ENCODE measurements around the gene PTPRN2. TPM values are rescaled to one million over a fixed set of nuclear protein-coding genes. Genes with fewer than 3 reads are reported as not detected.

The PTPRN2 gene
- total RNA-seq, 1 experiment from 2014 or later: 3.8 TPM

DNA sequence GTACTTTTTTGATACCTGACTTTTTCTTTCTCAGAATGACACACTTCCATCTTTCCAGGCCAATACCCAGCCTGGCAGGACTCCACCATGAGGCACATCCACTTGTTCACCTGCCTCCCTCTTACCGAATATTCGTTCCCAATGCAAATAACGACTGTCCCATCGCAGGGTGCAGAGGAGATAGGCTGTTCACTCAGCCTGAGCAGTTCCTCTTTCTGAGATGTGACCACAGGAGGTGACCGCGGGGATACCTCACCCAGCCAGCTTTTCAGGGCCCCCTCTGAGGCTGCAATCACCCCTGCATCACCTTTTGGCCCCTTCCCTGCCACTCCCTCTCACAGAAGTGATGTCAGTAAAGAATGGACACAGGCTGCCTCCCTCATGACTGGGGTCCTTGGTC lies 28.3 kb downstream of the PTPRN2 start:
- no peak for DNase-seq
- Histone ChIP-seq H3K27ac (no peak overlapping the region), H3K36me3 (no peaks in the 10 kb centered on the region), H3K4me1 (no peaks in the 10 kb centered on the region), H3K9me3 (replicated peaks) (no peaks in the 10 kb centered on the region), H3K27me3 (peaks cover 33% of the 10 kb centered on the region), H3K4me3 (no peak overlapping the region)

GRCh38 chr7:158558816-158559215 lies 28.8 kb downstream of the PTPRN2 start:
- Histone ChIP-seq H3K27me3 (peaks cover 31% of the 10 kb centered on the region), H3K27ac (no peak overlapping the region), H3K4me1 (no peaks in the 10 kb centered on the region), H3K4me3 (no peak overlapping the region), H3K36me3 (no peaks in the 10 kb centered on the region), H3K9me3 (replicated peaks) (no peaks in the 10 kb centered on the region)
- no peak for DNase-seq

DNA sequence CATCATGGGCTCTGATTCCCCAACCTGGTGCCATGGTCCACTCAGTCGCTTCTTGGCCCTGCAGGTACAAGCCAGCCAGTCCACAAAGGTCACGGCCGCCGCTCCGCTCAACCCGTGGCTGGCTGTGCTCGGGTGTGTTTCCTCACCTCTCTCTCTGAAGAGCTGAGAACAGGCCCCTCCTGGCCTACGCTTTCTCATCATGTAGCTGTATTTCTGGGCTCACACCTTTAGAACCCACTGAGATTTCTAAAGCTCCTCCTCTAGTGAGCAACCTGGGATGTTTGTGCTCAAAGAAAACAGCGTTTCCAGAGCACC lies 30.2 kb downstream of the PTPRN2 start:
- Histone ChIP-seq H3K27me3 (peaks cover 21% of the 10 kb centered on the region), H3K4me3 (no peak overlapping the region), H3K4me1 (no peaks in the 10 kb centered on the region), H3K9me3 (replicated peaks) (no peaks in the 10 kb centered on the region), H3K36me3 (no peaks in the 10 kb centered on the region), H3K27ac (no peak overlapping the region)
- DNase-seq: no peak

DNA sequence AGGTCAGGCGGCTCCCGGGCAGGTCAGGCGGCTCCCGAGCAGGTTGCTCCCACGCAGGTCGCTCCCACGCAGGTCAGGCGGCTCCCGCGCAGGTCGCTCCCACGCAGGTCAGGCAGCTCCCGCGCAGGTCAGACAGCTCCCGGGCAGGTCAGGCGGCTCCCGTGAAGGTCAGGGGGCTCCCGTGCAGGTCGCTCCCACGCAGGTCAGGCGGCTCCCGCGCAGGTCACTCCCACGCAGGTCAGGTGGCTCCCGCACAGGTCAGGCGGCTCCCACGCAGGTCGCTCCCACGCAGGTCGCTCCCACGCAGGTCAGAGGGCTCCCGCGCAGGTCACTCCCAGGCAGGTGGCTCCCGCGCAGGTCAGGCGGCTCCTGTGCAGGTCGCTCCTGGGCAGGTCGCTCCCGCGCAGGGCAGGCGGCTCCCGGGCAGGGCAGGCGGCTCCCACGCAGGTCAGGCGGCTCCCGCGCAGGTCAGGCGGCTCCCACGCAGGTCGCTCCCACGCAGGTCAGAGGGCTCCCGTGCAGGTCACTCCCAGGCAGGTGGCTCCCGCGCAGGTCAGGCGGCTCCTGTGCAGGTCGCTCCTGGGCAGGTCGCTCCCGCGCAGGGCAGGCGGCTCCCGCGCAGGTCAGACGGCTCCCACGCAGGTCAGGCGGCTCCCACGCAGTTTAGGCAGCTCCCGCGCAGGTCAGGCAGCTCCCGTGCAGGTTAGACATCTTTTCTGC lies 30.7 kb downstream of the PTPRN2 start:
- Histone ChIP-seq H3K9me3 (replicated peaks) (no peaks in the 10 kb centered on the region), H3K4me3 (no peak overlapping the region), H3K27ac (no peak overlapping the region), H3K36me3 (no peaks in the 10 kb centered on the region), H3K4me1 (no peaks in the 10 kb centered on the region), H3K27me3 (peaks cover 19% of the 10 kb centered on the region)
- DNase-seq: no peak

DNA sequence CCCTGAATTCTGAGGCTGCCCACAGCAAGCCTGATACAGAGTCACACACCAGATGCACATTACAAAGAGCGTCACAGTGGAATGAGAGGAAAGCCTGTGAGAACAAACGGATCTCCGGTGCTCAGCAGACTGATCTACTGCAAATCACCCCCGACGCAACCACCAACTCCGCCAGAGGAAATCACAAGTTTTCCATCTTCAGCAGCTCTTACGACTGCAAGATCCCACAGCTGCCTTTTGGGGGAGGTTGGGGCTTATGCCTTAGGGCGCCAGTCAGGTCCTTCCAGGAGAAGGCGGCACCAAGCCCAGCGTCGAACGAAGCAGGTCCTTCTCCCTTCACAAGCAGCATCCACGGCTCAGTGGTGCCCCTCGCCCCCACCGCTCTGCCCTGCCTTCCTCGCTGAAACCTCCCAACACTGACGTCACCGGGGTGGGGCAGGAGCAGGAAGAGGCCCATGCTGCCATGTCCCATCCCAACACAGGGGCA lies 32.5 kb downstream of the PTPRN2 start:
- Histone ChIP-seq H3K27me3 (peaks cover 6% of the 10 kb centered on the region), H3K4me1 (no peaks in the 10 kb centered on the region), H3K27ac (no peak overlapping the region), H3K36me3 (no peaks in the 10 kb centered on the region), H3K9me3 (replicated peaks) (no peaks in the 10 kb centered on the region), H3K4me3 (no peak overlapping the region)
- no peak for DNase-seq

GRCh38 chr7:158550886-158551452 lies 36.7 kb downstream of the PTPRN2 start:
- H3K9me3 ChIP-seq (replicated peaks): no peaks in the 10 kb centered on the region
- no peaks in the 10 kb centered on the region for H3K27me3 ChIP-seq
- DNase-seq: no peak
- H3K4me1 ChIP-seq: no peaks in the 10 kb centered on the region
- H3K36me3 ChIP-seq: no peaks in the 10 kb centered on the region
- no peak overlapping the region for H3K27ac ChIP-seq
- H3K4me3 ChIP-seq: no peak overlapping the region

GRCh38 chr7:158550394-158550700 lies 37.3 kb downstream of the PTPRN2 start:
- DNase-seq: no peak

DNA sequence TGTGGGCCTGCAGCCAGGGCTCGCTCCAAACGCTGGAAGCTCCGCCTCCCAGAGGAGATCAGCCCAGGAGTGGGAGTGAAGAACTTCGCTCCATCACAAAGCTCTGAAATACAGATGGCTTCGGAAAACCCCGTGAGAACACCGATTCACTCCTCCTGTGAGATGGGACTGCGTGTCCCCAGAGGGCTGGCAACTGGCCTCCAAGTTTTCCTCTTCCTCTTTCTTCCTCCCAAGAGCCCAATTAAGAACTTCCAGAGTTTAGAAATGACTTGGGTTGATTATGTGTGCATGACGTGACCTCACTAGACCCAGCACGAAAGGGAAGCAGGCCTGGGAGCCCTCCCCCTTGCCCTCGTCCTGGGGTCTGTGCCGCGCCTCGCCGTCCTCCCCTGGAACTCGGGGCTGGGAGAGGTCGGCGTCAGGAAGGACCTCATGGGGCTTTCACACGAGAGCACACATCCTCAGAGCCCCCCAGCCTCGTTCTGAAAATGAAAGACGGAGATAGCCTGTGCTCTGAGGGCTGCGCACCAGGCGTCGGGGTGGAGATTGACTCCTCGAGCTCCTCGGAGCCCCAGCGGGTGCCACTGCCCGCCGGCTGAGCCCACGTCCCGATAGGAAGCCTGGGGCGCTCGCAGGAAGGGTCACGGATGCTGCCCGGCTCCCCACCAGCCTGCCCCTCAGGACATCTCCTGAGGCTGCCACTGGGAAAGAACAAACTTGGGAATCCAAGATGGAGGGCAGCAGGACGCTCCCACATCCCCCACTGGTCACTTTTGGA lies 37.8 kb downstream of the PTPRN2 start:
- Histone ChIP-seq H3K27ac (no peak overlapping the region), H3K4me3 (no peak overlapping the region), H3K4me1 (no peaks in the 10 kb centered on the region), H3K9me3 (replicated peaks) (no peaks in the 10 kb centered on the region), H3K36me3 (no peaks in the 10 kb centered on the region), H3K27me3 (no peaks in the 10 kb centered on the region)
- DNase-seq: no peak

More at GRCh38 chr7:158550394-158550700, 37.3 kb downstream of the PTPRN2 start:
- Histone ChIP-seq H3K9me3 (replicated peaks) (no peaks in the 10 kb centered on the region), H3K4me3 (no peak overlapping the region), H3K4me1 (no peaks in the 10 kb centered on the region), H3K27ac (no peak overlapping the region), H3K36me3 (no peaks in the 10 kb centered on the region), H3K27me3 (no peaks in the 10 kb centered on the region)

DNA sequence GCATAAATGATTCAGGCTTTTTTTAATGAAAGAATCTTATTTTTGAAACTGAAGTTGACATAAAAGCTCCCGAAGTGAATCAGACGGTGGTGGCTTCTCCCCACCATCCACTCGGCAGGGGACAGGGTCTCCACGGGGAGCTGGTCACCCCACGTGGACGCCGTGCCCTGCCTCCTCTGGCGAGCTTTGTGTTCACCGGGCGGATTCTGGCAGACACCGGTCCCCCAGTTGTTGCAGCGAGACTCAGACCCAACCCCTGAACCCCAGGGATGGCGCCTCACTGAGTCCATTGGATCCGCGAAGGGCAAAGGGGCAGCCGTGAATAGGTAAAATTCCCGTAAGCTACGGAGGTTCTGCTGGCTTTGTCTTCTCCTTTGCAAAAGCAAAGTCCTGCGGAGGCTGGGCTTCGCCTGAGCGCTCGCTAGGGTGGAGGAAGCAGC lies 38.4 kb downstream of the PTPRN2 start:
- H3K9me3 ChIP-seq (replicated peaks): no peaks in the 10 kb centered on the region
- H3K4me1 ChIP-seq: no peaks in the 10 kb centered on the region
- no peaks in the 10 kb centered on the region for H3K36me3 ChIP-seq
- no peak overlapping the region for H3K4me3 ChIP-seq
- no peak overlapping the region for H3K27ac ChIP-seq
- no peak for DNase-seq
- no peaks in the 10 kb centered on the region for H3K27me3 ChIP-seq

DNA sequence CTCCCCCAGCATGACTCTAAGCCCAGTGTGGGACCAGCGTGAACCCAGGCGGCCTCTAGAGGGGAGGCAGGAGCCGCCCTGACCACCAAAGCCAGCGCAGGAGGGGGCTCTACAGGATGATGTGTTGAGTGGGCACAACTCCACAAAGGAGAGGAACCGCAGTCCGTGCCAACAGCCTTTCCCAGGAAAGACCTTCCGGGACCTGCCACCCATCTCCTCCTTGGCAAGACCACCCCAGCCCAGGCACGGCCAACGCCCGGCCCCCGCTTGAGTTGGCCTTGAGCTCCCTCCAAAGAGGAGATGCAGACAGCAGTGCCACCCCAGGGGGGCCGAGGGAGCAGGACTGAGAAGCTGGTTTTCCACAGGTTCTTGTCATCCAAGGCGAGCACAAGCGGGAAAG lies 38.9 kb downstream of the PTPRN2 start:
- Histone ChIP-seq H3K27me3 (peaks cover under 1% of the 10 kb centered on the region; the same call in 1 of the 2 replicates), H3K4me3 (no peak overlapping the region), H3K4me1 (no peaks in the 10 kb centered on the region), H3K36me3 (no peaks in the 10 kb centered on the region), H3K27ac (no peak overlapping the region), H3K9me3 (replicated peaks) (no peaks in the 10 kb centered on the region)
- no peak for DNase-seq

DNA sequence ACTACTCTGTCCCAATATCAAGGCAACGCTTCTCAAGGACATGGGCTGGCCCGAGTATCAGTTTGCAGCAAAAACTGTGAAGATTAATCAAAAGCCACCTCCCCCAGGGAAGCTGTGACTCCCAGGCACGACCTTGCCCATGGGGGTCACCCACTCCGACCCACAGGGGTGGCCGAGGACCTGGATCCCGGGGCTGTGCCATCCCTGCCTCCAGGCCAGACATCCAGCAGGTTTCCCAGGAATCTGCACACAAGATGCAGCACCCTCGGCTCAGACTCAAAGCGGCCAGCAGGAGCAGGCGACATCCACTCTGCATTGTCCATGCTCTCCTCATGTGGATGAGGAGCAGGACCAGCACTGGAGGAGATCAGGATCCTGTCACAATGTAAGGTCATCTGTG lies 39.8 kb downstream of the PTPRN2 start:
- no peak overlapping the region for H3K27ac ChIP-seq
- H3K9me3 ChIP-seq (replicated peaks): no peaks in the 10 kb centered on the region
- no peaks in the 10 kb centered on the region for H3K36me3 ChIP-seq
- H3K4me1 ChIP-seq: no peaks in the 10 kb centered on the region
- no peak for DNase-seq
- peaks cover 4% of the 10 kb centered on the region; the same call in 1 of the 2 replicates for H3K27me3 ChIP-seq
- H3K4me3 ChIP-seq: no peak overlapping the region

DNA sequence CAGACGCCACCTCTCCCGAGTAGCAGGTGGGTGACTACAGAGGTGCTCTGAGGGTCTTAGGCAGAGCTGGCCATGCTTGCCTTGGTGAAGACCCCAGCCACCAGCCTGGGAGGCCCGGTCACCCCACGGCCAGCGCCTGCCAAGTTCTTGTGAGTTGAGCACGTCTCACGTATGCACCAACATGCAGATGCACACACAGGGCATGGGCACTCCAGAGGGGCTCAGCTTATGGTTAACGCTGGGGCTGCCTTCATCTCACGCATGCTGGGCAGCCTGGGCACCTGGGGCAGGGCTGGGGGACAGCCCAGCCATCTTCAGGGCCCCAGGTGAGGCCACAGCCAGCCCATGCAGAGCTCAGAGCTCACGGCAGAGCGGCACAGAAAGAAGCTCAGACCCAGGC lies 41.0 kb downstream of the PTPRN2 start:
- H3K9me3 ChIP-seq (replicated peaks): no peaks in the 10 kb centered on the region
- H3K36me3 ChIP-seq: no peaks in the 10 kb centered on the region
- H3K27me3 ChIP-seq: peaks cover 4% of the 10 kb centered on the region; the same call in 1 of the 2 replicates
- H3K4me1 ChIP-seq: no peaks in the 10 kb centered on the region
- DNase-seq: no peak
- H3K4me3 ChIP-seq: no peak overlapping the region
- no peak overlapping the region for H3K27ac ChIP-seq

GRCh38 chr7:158546214-158546613 lies 41.4 kb downstream of the PTPRN2 start:
- no peak overlapping the region for H3K4me3 ChIP-seq
- no peak for DNase-seq
- peaks cover 4% of the 10 kb centered on the region for H3K27me3 ChIP-seq
- no peaks in the 10 kb centered on the region for H3K9me3 ChIP-seq (replicated peaks)
- H3K36me3 ChIP-seq: no peaks in the 10 kb centered on the region
- no peak overlapping the region for H3K27ac ChIP-seq
- no peaks in the 10 kb centered on the region for H3K4me1 ChIP-seq

DNA sequence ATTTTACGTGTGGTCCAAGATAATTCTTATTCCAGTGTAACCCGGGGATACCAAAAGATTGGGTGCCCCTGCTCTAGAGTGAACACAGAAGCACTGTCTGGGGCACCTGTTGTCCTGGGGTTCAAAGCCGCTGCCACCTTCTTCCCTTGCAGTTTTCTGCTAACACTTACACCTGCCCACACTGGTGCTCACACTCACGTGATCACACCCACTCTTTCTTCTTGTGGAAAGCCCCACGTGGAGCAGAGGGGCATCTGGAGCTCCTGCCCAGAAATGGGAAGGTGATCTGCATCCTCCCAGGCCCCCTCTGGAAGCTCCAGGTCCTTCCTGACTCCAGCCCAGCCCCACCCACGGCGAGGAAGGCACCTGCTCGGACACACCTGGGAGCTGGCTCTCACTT lies 42.9 kb downstream of the PTPRN2 start:
- DNase-seq: no peak
- Histone ChIP-seq H3K36me3 (no peaks in the 10 kb centered on the region), H3K27me3 (peaks cover 4% of the 10 kb centered on the region), H3K9me3 (replicated peaks) (no peaks in the 10 kb centered on the region), H3K27ac (no peak overlapping the region), H3K4me1 (no peaks in the 10 kb centered on the region), H3K4me3 (no peak overlapping the region)

DNA sequence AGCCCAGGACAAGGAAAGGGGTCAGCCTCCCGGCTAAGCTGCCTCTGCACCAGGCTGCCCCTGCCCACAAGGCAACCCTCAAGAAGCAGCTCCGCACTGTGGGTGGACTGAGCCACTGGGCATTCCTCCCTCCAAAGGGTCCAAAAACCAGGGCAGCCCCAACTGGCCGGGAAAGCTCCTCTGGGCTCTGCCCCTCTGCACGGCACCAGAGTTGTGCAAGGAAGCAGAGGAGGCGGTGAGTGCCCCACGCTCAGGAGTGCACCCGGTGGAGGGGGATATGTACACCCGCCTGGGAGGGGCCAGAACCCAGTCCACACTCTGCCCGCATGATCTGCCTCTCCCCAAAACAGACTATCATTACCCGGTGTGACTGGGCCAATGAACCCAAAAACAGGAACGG lies 43.8 kb downstream of the PTPRN2 start:
- no peaks in the 10 kb centered on the region for H3K4me1 ChIP-seq
- H3K27ac ChIP-seq: no peak overlapping the region
- H3K27me3 ChIP-seq: peaks cover 4% of the 10 kb centered on the region
- H3K9me3 ChIP-seq (replicated peaks): no peaks in the 10 kb centered on the region
- no peak overlapping the region for H3K4me3 ChIP-seq
- no peak for DNase-seq
- no peaks in the 10 kb centered on the region for H3K36me3 ChIP-seq
